A549 (cell line): ENCODE data around the gene GRM5. TPM values are rescaled to one million over a fixed set of nuclear protein-coding genes. Genes with fewer than 3 reads are reported as not detected.

ENCODE experiments used
- ATAC-seq, 2 experiments: fragments of 200-7000 bp in 1 of 2; fragments of >200 bp in 1 of 2; cut with Nextera tagmentation in 1 of 2; cut with Tn5 transposase in 1 of 2; 3 replicates each; pipeline versions ENCODE4 v1.8.0 to v1.9.1; 2018 to 2020; ENCODE audit warnings: mild to moderate bottlenecking in 1 of 2, moderate library complexity in 1 of 2
- CTCF ChIA-PET: fragments of 300-600 bp; sonication (Branson Sonifier 250); formaldehyde crosslinking; extraction: SDS; loops from one replicate; lab custom pipeline; 2021; ENCODE audit warnings: antibody characterized with exemption, inconsistent platforms; lab: Yijun Ruan, JAX
- POLR2A ChIA-PET: fragments of 350-600 bp; formaldehyde crosslinking; extraction: SDS; loops from one replicate; lab custom pipeline; 2021; ENCODE audit warnings: antibody characterized with exemption, inconsistent platforms; lab: Yijun Ruan, JAX
- DNase-seq, 2 experiments: peaks; one replicate each; pipeline versions ENCODE4 v3.0.0 to v3.0.0-alpha.2; 2011 to 2016; ENCODE audit warnings: low read depth in 1 of 2, low spot score in 1 of 2
- FAIRE-seq: peaks from 2 replicates; lab custom pipeline; 2011; peaks lifted over from hg19 to GRCh38; lab: Jason Lieb, UNC
- H3K27ac ChIP-seq, 2 experiments: fragments of >200 bp; sonication (Bioruptor Twin); formaldehyde crosslinking; 3 replicates each; pipeline ENCODE4 v1.5.1; 2016 to 2017
- H3K4me1 ChIP-seq: fragments of >200 bp; sonication (Bioruptor Twin); formaldehyde crosslinking; 3 replicates; pipeline ENCODE4 v1.6.1; 2016
- H3K4me2 ChIP-seq: fragments of >200 bp; sonication (Bioruptor Twin); formaldehyde crosslinking; 3 replicates; pipeline ENCODE4 v1.6.1; 2016
- H3K4me3 ChIP-seq: fragments of >200 bp; sonication (Bioruptor Twin); formaldehyde crosslinking; 3 replicates; pipeline ENCODE4 v1.5.1; 2016
- H3K9me3 ChIP-seq: fragments of >200 bp; sonication (Bioruptor Twin); formaldehyde crosslinking; 3 replicates; pipeline ENCODE4 v1.6.1; 2016
- CEBPB ChIP-seq, 2 experiments: fragments of >200 bp in 1 of 2; sonication (Bioruptor Twin) in 1 of 2; formaldehyde crosslinking in 1 of 2; IDR thresholded peaks; 2 replicates each; pipeline ENCODE4 v1.6.1; 2012 to 2016
- CHD2 ChIP-seq: fragments of 150-350 bp; IDR thresholded peaks from 2 replicates; pipeline ENCODE4 v1.6.1; 2014; ENCODE audit warnings: low read length; ENCODE audit not compliant: partially characterized antibody
- EHF ChIP-seq: fragments of 250-450 bp; sonication (Bioruptor Pico); IDR thresholded peaks from 2 replicates; pipeline ENCODE4 v1.5.0; 2020; ENCODE audit warnings: mild to moderate bottlenecking
- FOXS1 ChIP-seq: fragments of 250-450 bp; sonication (Bioruptor Pico); IDR thresholded peaks from 2 replicates; pipeline ENCODE4 v1.5.0; 2020; ENCODE audit warnings: mild to moderate bottlenecking, moderate library complexity
- HOXA7 ChIP-seq: fragments of 250-450 bp; sonication (Bioruptor Pico); IDR thresholded peaks from 2 replicates; pipeline ENCODE4 v1.5.0; 2020; ENCODE audit warnings: mild to moderate bottlenecking, moderate library complexity
- HOXB5 ChIP-seq: fragments of 250-450 bp; sonication (Bioruptor Pico); IDR thresholded peaks from 2 replicates; pipeline ENCODE4 v1.5.0; 2020; ENCODE audit warnings: mild to moderate bottlenecking, moderate library complexity
- JUNB ChIP-seq: fragments of >200 bp; sonication (Bioruptor Twin); formaldehyde crosslinking; IDR thresholded peaks from 2 replicates; pipeline ENCODE4 v1.6.1; 2016
- MAZ ChIP-seq: fragments of 150-350 bp; IDR thresholded peaks from 2 replicates; pipeline ENCODE4 v1.6.1; 2014; ENCODE audit warnings: antibody characterized with exemption, low read depth, low read length, borderline replicate concordance
- NR3C1 ChIP-seq: fragments of >200 bp; sonication (Bioruptor Twin); formaldehyde crosslinking; IDR thresholded peaks from 3 replicates; pipeline ENCODE4 v1.6.1; 2017
- POLR2AphosphoS2 ChIP-seq: conservative IDR thresholded peaks from 2 replicates; pipeline ENCODE4 v1.6.1; 2012; ENCODE audit warnings: low read length, improper control_type of control experiment, inconsistent platforms
- RAD21 ChIP-seq, 2 experiments: fragments of >200 bp in 1 of 2; sonication (Bioruptor Twin) in 1 of 2; formaldehyde crosslinking in 1 of 2; IDR thresholded peaks in 1 of 2; conservative IDR thresholded peaks in 1 of 2; 2 replicates in 1 of 2; 3 replicates in 1 of 2; pipeline ENCODE4 v1.6.1; 2012 to 2018; ENCODE audit warnings: inconsistent platforms in 1 of 2
- SMC3 ChIP-seq: fragments of >200 bp; sonication (Bioruptor Twin); formaldehyde crosslinking; IDR thresholded peaks from 3 replicates; pipeline ENCODE4 v1.6.1; 2018; ENCODE audit warnings: inconsistent platforms
- WGBS: methylation state at CpG from one replicate; pipeline ENCODE4 v1.1.6; 2017; ENCODE audit errors: missing lambda C conversion rate; 5-methylcytosine and 5-hydroxymethylcytosine counted together
- polyA plus RNA-seq, 4 experiments: library from polyadenylated mRNA; depleted of rRNA in 3 of 4; stranded (reverse); fragments of >200 nt; fragmentation: RNase III in 1 of 4; extraction: RNeasy Plus Mini Kit Qiagen cat#74134 plus additional on column Dnase treatment in 1 of 4; gene quantifications; 2 replicates in 3 of 4; 3 replicates in 1 of 4; pipeline ENCODE4 v1.2.3, GENCODE V29; 2011 to 2017
- TF ChIP-seq, protein P1 (sequence below): fragments of 250-450 bp; sonication (Bioruptor Pico); IDR thresholded peaks from 2 replicates; pipeline ENCODE4 v1.5.0; 2020; ENCODE audit warnings: low read depth, mild to moderate bottlenecking, moderate library complexity
- TF ChIP-seq, protein P2 (sequence below): fragments of >200 bp; sonication (Bioruptor Twin); formaldehyde crosslinking; IDR thresholded peaks from 3 replicates; pipeline ENCODE4 v1.5.1; 2016
- TF ChIP-seq, protein P3 (sequence below): IDR thresholded peaks from 2 replicates; pipeline ENCODE4 v1.6.1; 2012

Gene GRM5
- polyA plus RNA-seq, 2 of the 4 experiments (the other 2 are of a cell fraction) = 0.01 TPM; not detected in 1

DNA sequence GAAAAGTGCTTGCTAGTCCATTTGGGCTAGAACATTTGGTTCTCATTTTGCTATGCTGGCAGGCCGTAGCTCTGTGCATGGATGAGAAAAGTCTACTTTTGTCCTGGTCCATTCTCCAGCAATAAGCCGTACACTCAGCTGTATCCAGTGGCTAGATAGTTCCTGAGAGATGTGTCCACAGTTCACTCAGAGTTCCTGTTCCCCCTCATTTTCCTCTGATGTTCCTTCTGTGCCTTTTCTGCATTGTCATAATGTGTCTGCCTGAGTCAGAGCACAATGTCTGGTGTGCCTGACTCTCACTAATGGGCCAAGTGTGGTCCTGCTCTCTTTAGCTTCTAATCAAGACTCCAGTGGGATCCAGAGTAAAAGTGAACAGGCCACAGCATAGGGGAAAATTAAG, 512.6 kb downstream of the GRM5 start:
- Histone ChIP-seq H3K4me3 (no peak overlapping the region), H3K4me2 (no peak overlapping the region), H3K4me1 (peaks cover 18% of the 10 kb centered on the region), H3K9me3 (no peaks in the 10 kb centered on the region)
- DNase-seq (no peak), ATAC-seq (peak; percentile 10 to 16; a peak in 1 of 6 replicates), FAIRE-seq (no peak)
- CTCF ChIA-PET = interaction anchor here (0.6 to 4.4 kb wide), 14 partner anchors 11 to 537 kb away, joined by 3 to 64 read pairs (median 4); no protein-coding TSS in a partner anchor
- WGBS = 55% methylated on average over 2 of the region's 2 CpGs
- POLR2A ChIA-PET = no interaction called here
- TF ChIP-seq POLR2AphosphoS2 (no peak), FOXS1 (CRISPR knock-in tag) (no peak), CHD2 (no peak), NR3C1 (no peak), JUNB (no peak)
- TF ChIP-seq, protein P1, sequence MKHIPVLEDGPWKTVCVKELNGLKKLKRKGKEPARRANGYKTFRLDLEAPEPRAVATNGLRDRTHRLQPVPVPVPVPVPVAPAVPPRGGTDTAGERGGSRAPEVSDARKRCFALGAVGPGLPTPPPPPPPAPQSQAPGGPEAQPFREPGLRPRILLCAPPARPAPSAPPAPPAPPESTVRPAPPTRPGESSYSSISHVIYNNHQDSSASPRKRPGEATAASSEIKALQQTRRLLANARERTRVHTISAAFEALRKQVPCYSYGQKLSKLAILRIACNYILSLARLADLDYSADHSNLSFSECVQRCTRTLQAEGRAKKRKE = no peak
- TF ChIP-seq, all 56 proteins: peak for 0
- peak overlapping the region in 1 of 2 experiments; percentile 3; a peak in 1 of 6 replicates for H3K27ac ChIP-seq

DNA sequence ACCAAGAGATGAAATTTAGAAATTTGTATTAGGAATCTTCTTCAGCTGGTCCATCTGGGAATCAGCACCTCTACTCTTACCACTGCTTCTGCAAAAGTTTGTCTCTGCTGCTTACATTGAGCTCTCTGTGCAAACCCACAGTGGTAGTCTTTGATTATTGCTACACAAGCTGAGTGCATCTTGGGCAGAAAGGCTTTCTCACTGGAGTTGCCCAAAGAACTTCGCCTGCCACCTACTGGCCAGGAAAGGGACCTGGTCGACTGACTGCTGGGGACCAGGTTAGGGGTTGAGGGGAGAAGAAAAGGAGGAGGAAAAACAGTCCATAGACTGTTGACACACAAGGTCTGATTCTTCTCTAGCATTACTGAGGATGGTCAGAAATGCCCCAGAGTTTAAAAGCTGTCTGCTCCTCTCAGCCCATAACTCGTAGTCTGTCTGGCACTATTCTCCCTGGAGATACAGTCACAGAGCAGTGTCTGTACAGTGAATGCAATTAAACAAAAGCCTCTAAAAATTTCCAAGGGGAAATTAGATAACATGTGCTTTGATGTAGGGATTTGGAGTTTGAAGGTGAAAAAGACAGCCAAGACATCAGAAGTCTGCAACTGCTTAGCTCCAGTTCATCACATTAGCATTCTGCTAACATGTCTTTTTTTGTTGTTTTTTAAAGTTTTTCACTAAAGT, 513.3 kb downstream of the GRM5 start:
- no peaks in the 10 kb centered on the region for H3K9me3 ChIP-seq
- CTCF ChIA-PET = interaction anchor here (0.6 to 4.4 kb wide), 18 partner anchors 11 to 830 kb away, joined by 3 to 64 read pairs (median 4); no protein-coding TSS in a partner anchor
- H3K27ac ChIP-seq = no peak overlapping the region
- H3K4me1 ChIP-seq = peaks cover 18% of the 10 kb centered on the region
- no peak overlapping the region for H3K4me2 ChIP-seq
- ATAC-seq (peak; percentile 86 to 96), DNase-seq (peak; percentile 41 to 68), FAIRE-seq (no peak)
- 28% methylated on average over 3 of the region's 3 CpGs for WGBS
- H3K4me3 ChIP-seq = no peak overlapping the region
- POLR2A ChIA-PET = no interaction called here
- TF ChIP-seq, protein P2, sequence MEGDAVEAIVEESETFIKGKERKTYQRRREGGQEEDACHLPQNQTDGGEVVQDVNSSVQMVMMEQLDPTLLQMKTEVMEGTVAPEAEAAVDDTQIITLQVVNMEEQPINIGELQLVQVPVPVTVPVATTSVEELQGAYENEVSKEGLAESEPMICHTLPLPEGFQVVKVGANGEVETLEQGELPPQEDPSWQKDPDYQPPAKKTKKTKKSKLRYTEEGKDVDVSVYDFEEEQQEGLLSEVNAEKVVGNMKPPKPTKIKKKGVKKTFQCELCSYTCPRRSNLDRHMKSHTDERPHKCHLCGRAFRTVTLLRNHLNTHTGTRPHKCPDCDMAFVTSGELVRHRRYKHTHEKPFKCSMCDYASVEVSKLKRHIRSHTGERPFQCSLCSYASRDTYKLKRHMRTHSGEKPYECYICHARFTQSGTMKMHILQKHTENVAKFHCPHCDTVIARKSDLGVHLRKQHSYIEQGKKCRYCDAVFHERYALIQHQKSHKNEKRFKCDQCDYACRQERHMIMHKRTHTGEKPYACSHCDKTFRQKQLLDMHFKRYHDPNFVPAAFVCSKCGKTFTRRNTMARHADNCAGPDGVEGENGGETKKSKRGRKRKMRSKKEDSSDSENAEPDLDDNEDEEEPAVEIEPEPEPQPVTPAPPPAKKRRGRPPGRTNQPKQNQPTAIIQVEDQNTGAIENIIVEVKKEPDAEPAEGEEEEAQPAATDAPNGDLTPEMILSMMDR = peak; percentile 65
- TF ChIP-seq RAD21 (conservative IDR thresholded peaks at IDR 0.05 in 1 of 2, IDR thresholded peaks at IDR 0.05 in 1 of 2) (peak; percentile 63 to 75), CEBPB (IDR thresholded peaks at IDR 0.05) (no peak), JUNB (no peak), SMC3 (peak; percentile 52), EHF (no peak)

DNA sequence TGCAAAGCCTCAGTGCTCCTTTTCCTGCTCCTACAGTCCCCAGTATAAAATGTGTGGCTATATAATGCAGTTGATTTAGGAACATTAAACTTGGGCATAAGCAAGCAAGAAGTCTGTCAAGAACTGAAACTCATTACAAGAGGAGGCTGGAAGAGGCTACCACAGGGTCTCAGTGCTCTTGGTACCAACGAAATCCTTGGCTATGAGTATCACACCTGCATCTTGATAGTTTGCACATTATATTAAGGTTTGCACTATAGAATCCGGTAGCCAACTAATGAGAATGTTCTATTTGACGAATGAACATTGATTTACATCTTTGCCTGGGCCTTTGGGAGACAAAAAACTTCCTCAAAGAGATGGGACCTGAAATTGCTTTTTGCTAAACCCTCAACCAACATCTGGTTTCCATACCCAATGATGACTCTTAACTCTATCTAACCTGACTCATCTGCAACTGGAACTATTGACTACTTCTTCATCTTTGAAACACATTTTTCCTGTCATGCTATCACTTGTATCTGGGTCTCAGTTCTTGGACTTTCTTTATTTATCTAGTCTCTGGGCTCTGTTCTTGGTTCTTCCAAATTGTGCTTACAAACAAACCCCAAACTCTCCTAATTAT, 521.0 kb downstream of the GRM5 start:
- Histone ChIP-seq H3K9me3 (no peaks in the 10 kb centered on the region), H3K4me3 (no peak overlapping the region), H3K27ac (no peak overlapping the region), H3K4me1 (0 out of 3 replicates have a peak, but pooled peaks cover 4% of the 10 kb centered on the region)
- ChIA-PET POLR2A (no interaction called here), CTCF (interaction anchor here (0.7 to 4.5 kb wide), 25 partner anchors 9 to 533 kb away, joined by 3 to 75 read pairs (median 6); partner anchors contain the start of gene CTSC)
- FAIRE-seq = no peak
- DNase-seq = no peak
- no peak for TF ChIP-seq MAZ
- no peak for TF ChIP-seq HOXA7 (CRISPR knock-in tag)
- no peak for TF ChIP-seq HOXB5 (CRISPR knock-in tag)
- TF ChIP-seq FOXS1 (CRISPR knock-in tag) = no peak
- TF ChIP-seq NR3C1 = no peak
- TF ChIP-seq, protein P3, sequence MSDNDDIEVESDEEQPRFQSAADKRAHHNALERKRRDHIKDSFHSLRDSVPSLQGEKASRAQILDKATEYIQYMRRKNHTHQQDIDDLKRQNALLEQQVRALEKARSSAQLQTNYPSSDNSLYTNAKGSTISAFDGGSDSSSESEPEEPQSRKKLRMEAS = no peak
- TF ChIP-seq, all 56 proteins: peak for 0
- H3K4me2 ChIP-seq = no peak overlapping the region
- ATAC-seq = peak in 1 of 2 experiments; percentile 56; a peak in 3 of 6 replicates
- 44% methylated on average over 3 of the region's 3 CpGs for WGBS
